ENCODE measurements around the gene RALGAPA1. TPM values are rescaled to one million over a fixed set of nuclear protein-coding genes. Genes with fewer than 3 reads are reported as not detected.

RALGAPA1 gene
- total and polyA plus RNA-seq, 2 experiments from 2014 or later: 21.9 to 27.3 TPM

GRCh38 chr14:35509846-35510245, 299.2 kb downstream of the RALGAPA1 start:
- ATAC-seq (no peak), DNase-seq (ENCODE audit: low spot score) (no peak)
- Histone ChIP-seq H3K27me3 (ENCODE audit: insufficient read depth) (no peaks in the 10 kb centered on the region), H3K4me2 (no peak overlapping the region), H3F3A (replicated peaks; ENCODE audit: low read depth) (no peaks in the 10 kb centered on the region), H3K4me3 (no peak overlapping the region), H2AFZ (no peak overlapping the region), H3K27ac (ENCODE audit: low read depth) (no peak overlapping the region), H3K36me3 (ENCODE audit: insufficient read depth) (no peaks in the 10 kb centered on the region), H3K4me1 (ENCODE audit: insufficient read depth) (no peaks in the 10 kb centered on the region), H3K79me2 (replicated peaks; ENCODE audit: insufficient read depth) (no peaks in the 10 kb centered on the region), H3K9me2 (ENCODE audit: insufficient read depth) (no peaks in the 10 kb centered on the region), H4K20me1 (replicated peaks; ENCODE audit: insufficient read depth) (no peaks in the 10 kb centered on the region)
- Mint-ChIP-seq H3K27me3 (ENCODE audit: insufficient read depth, low read depth, poor library complexity) (no peaks in the 10 kb centered on the region), H3K36me3 (ENCODE audit: low read depth) (no peaks in the 10 kb centered on the region; the same call in 2 of the 3 replicates), H3K9me3 (peaks cover 15% of the 10 kb centered on the region), H3K4me3 (no peak overlapping the region), H3K27ac (no peak overlapping the region), H3K4me1 (no peaks in the 10 kb centered on the region)
- TF ChIP-seq ZNF114 (CRISPR knock-in tag; IDR thresholded peaks at IDR 0.05) (no peak), EZH2phosphoT487 (IDR thresholded peaks at IDR 0.05; ENCODE audit: unreplicated experiment) (no peak), ZNF331 (CRISPR knock-in tag; IDR thresholded peaks at IDR 0.05; ENCODE audit: low read depth) (no peak), JUNB (IDR thresholded peaks at IDR 0.05; ENCODE audit: unreplicated experiment) (no peak), STAT1 (IDR thresholded peaks at IDR 0.05; ENCODE audit: unreplicated experiment) (no peak), CREB1 (CRISPR knock-in tag; IDR thresholded peaks at IDR 0.05; ENCODE audit: low read depth) (no peak), CTCF (conservative IDR thresholded peaks at IDR 0.05; ENCODE audit: low read depth in 2 of 2) (no peak), EZH2 (IDR thresholded peaks at IDR 0.05; ENCODE audit: low read depth, unreplicated experiment) (no peak), REST (IDR thresholded peaks at IDR 0.05; ENCODE audit: unreplicated experiment) (no peak), NANOG (IDR thresholded peaks at IDR 0.05; ENCODE audit: borderline replicate concordance) (no peak), POLR2AphosphoS5 (IDR thresholded peaks at IDR 0.05; ENCODE audit: low read depth) (no peak), ZNF462 (CRISPR knock-in tag; IDR thresholded peaks at IDR 0.05) (no peak)
- TF ChIP-seq, protein P1, sequence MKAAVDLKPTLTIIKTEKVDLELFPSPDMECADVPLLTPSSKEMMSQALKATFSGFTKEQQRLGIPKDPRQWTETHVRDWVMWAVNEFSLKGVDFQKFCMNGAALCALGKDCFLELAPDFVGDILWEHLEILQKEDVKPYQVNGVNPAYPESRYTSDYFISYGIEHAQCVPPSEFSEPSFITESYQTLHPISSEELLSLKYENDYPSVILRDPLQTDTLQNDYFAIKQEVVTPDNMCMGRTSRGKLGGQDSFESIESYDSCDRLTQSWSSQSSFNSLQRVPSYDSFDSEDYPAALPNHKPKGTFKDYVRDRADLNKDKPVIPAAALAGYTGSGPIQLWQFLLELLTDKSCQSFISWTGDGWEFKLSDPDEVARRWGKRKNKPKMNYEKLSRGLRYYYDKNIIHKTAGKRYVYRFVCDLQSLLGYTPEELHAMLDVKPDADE (IDR thresholded peaks at IDR 0.05): no peak

Measured in GM23338 (cell line).